HepG2 (cell line): ENCODE results near the gene VKORC1. TPM values are rescaled to one million over a fixed set of nuclear protein-coding genes. Genes with fewer than 3 reads are reported as not detected.

Experiments
- AHR ChIP-seq: IDR thresholded peaks from 2 replicates; pipeline ENCODE4 v1.6.1; 2018; ENCODE audit warnings: missing genetic modification reagents, missing compliant biosample characterization
- EEA1 ChIP-seq: sonication (generic); formaldehyde crosslinking; IDR thresholded peaks from 2 replicates; pipeline ENCODE4 v1.5.1; 2020; ENCODE audit warnings: mild to moderate bottlenecking, missing genetic modification reagents, borderline replicate concordance
- EED ChIP-seq: sonication (generic); formaldehyde crosslinking; IDR thresholded peaks from 2 replicates; pipeline ENCODE4 v1.5.0; 2020; ENCODE audit warnings: mild to moderate bottlenecking, missing genetic modification reagents
- ERF ChIP-seq: IDR thresholded peaks from 2 replicates; pipeline ENCODE4 v1.6.1; 2018; ENCODE audit warnings: missing biosample characterization, missing genetic modification reagents
- FOSL2 ChIP-seq: sonication (generic); formaldehyde crosslinking; IDR thresholded peaks from 2 replicates; pipeline ENCODE4 v1.4.0; 2020; ENCODE audit warnings: missing genetic modification reagents
- HCFC1 ChIP-seq: fragments of 150-350 bp; IDR thresholded peaks from 2 replicates; pipeline ENCODE4 v1.6.1; 2014; ENCODE audit warnings: low read depth, low read length
- HOXD1 ChIP-seq: sonication (generic); formaldehyde crosslinking; IDR thresholded peaks from 2 replicates; pipeline ENCODE4 v1.5.0; 2020; ENCODE audit warnings: missing genetic modification reagents
- MATR3 ChIP-seq: sonication (generic); formaldehyde crosslinking; IDR thresholded peaks from 2 replicates; pipeline ENCODE4 v1.4.0; 2020; ENCODE audit warnings: missing genetic modification reagents
- MTF1 ChIP-seq: sonication (generic); formaldehyde crosslinking; IDR thresholded peaks from 2 replicates; pipeline ENCODE4 v1.5.0; 2020; ENCODE audit warnings: missing genetic modification reagents
- PHF20 ChIP-seq: sonication (generic); formaldehyde crosslinking; IDR thresholded peaks from 2 replicates; pipeline ENCODE4 v1.5.0; 2020; ENCODE audit warnings: mild to moderate bottlenecking, missing genetic modification reagents
- RFX3 ChIP-seq: IDR thresholded peaks from 2 replicates; pipeline ENCODE4 v1.6.1; 2016; ENCODE audit warnings: missing biosample characterization, missing genetic modification reagents
- SMAD3 ChIP-seq: sonication (generic); formaldehyde crosslinking; IDR thresholded peaks from 2 replicates; pipeline ENCODE4 v1.4.0; 2020; ENCODE audit warnings: missing genetic modification reagents
- TCF12 ChIP-seq, 2 experiments: fragments of 450-650 bp in 1 of 2; sonication (generic) in 1 of 2; formaldehyde crosslinking in 1 of 2; IDR thresholded peaks; 2 replicates each; pipeline versions ENCODE4 v1.6.1 to v1.8.0; 2017 to 2022; ENCODE audit warnings: antibody characterized with exemption in 1 of 2, mild to moderate bottlenecking in 1 of 2, missing genetic modification reagents in 1 of 2, moderate library complexity in 1 of 2
- TOPORS ChIP-seq: sonication (generic); formaldehyde crosslinking; IDR thresholded peaks from 2 replicates; pipeline ENCODE4 v1.8.0; 2023; ENCODE audit warnings: mild to moderate bottlenecking, missing genetic modification reagents
- ZBTB21 ChIP-seq: sonication (generic); formaldehyde crosslinking; IDR thresholded peaks from 2 replicates; pipeline ENCODE4 v1.4.0; 2020; ENCODE audit warnings: missing genetic modification reagents
- ZNF431 ChIP-seq: sonication (generic); formaldehyde crosslinking; IDR thresholded peaks from 2 replicates; pipeline ENCODE4 v1.9.0; 2022; ENCODE audit warnings: missing genetic modification reagents, low read depth, mild to moderate bottlenecking, borderline replicate concordance
- ZNF598 ChIP-seq: sonication (generic); formaldehyde crosslinking; IDR thresholded peaks from 2 replicates; pipeline ENCODE4 v1.5.1; 2020; ENCODE audit warnings: mild to moderate bottlenecking, missing genetic modification reagents, borderline replicate concordance
- ZNF713 ChIP-seq: sonication (generic); formaldehyde crosslinking; IDR thresholded peaks from 2 replicates; pipeline ENCODE4 v1.4.0; 2020; ENCODE audit warnings: mild to moderate bottlenecking, missing genetic modification reagents
- ZNF75D ChIP-seq: sonication (generic); formaldehyde crosslinking; IDR thresholded peaks from 2 replicates; pipeline ENCODE4 v1.8.1; 2023; ENCODE audit warnings: missing genetic modification reagents, mild to moderate bottlenecking, borderline replicate concordance
- ZNF83 ChIP-seq: sonication (generic); formaldehyde crosslinking; IDR thresholded peaks from 2 replicates; pipeline ENCODE4 v1.4.0; 2020; ENCODE audit warnings: missing genetic modification reagents, mild to moderate bottlenecking, borderline replicate concordance
- ZSCAN22 ChIP-seq: sonication (generic); formaldehyde crosslinking; IDR thresholded peaks from 2 replicates; pipeline ENCODE4 v1.4.0; 2020; ENCODE audit warnings: mild to moderate bottlenecking, missing genetic modification reagents
- polyA plus RNA-seq, 8 experiments: library from polyadenylated mRNA; depleted of rRNA in 3 of 8; stranded (reverse) in 7 of 8; unstranded in 1 of 8; fragments of >200 nt; fragmentation: Illumina TruSeq in 4 of 8; extraction: Trizol in 4 of 8; gene quantifications; 2 replicates each; pipeline versions ENCODE4 v1.2.1 to v1.2.3, GENCODE V29; 2011 to 2016; ENCODE audit warnings: low read depth in 4 of 8, missing spikeins in 1 of 8, mixed read lengths in 1 of 8; ENCODE audit not compliant: insufficient read depth in 1 of 8
- total RNA-seq, 5 experiments: library from RNA; depleted of rRNA; stranded (reverse); fragments of >200 nt; fragmentation: Illumina TruSeq; extraction: Trizol; gene quantifications; 2 replicates each; pipeline ENCODE4 v1.2.3, GENCODE V29; 2016; ENCODE audit warnings: low read depth in 1 of 5
- TF ChIP-seq, protein P1 (sequence below): sonication (generic); formaldehyde crosslinking; IDR thresholded peaks from 2 replicates; pipeline ENCODE4 v1.8.0; 2022; ENCODE audit warnings: mild to moderate bottlenecking, missing genetic modification reagents
- TF ChIP-seq, protein P2 (sequence below): sonication (generic); formaldehyde crosslinking; IDR thresholded peaks from 2 replicates; pipeline ENCODE4 v1.4.0; 2020; ENCODE audit warnings: missing genetic modification reagents
- TF ChIP-seq, protein P3 (sequence below): sonication (generic); formaldehyde crosslinking; IDR thresholded peaks from 2 replicates; pipeline ENCODE4 v1.5.1; 2020; ENCODE audit warnings: mild to moderate bottlenecking, missing genetic modification reagents, moderate library complexity

Gene VKORC1
- total and polyA plus RNA-seq, 2 of the 13 experiments (the other 11 are each of a cell fraction or from before 2014, with no cell fraction given), result 141 to 615 TPM

DNA sequence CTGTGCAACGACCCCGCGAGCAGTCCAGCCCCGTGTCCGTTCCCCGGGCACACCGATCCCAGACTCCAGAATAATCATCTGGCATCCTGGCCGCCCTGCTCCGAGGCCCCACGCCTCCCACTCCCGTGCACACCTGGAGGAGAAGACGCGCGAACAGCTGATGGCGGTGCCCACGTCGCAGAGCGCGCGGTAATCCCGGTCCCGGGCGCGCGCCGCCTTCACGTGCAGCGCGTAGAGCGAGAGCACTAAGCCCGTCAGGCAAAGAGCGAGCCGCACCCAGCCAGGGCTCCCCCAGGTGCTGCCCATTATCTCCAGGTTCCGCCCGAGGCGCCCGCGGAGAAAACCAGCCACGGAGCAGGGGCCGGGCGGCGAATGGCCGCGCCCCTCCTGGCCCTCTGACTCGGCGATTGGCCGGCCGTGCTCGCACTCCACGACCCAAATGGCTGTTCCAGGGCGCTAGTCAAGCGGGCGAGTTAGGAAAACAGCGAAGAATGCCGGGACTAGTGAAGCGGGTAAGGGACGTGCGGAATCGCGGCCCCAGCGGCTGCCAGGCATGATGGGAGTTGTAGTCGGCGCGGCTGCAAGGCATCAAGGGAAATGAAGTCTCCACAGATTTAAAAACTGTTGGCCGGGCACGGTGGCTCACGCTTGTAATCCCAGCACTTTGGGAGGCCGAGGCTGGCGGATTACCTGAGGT, at the start of gene VKORC1 (continued):
- TF ChIP-seq, protein P1, sequence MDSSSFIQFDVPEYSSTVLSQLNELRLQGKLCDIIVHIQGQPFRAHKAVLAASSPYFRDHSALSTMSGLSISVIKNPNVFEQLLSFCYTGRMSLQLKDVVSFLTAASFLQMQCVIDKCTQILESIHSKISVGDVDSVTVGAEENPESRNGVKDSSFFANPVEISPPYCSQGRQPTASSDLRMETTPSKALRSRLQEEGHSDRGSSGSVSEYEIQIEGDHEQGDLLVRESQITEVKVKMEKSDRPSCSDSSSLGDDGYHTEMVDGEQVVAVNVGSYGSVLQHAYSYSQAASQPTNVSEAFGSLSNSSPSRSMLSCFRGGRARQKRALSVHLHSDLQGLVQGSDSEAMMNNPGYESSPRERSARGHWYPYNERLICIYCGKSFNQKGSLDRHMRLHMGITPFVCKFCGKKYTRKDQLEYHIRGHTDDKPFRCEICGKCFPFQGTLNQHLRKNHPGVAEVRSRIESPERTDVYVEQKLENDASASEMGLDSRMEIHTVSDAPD (CRISPR knock-in tag), result no peak
- TF ChIP-seq ZNF75D (CRISPR knock-in tag) (no peak), EED (CRISPR knock-in tag) (peak; percentile 94), HCFC1 (peak; percentile 92), HOXD1 (CRISPR knock-in tag) (peak; percentile 26; the same call in 1 of the 2 replicates), ZNF83 (no peak), ZSCAN22 (no peak), FOSL2 (CRISPR knock-in tag) (peak; percentile 56; the same call in 1 of the 2 replicates), MATR3 (CRISPR knock-in tag) (no peak), AHR (peak; percentile 97), ZNF431 (CRISPR knock-in tag) (peak; percentile 80), MTF1 (CRISPR knock-in tag) (peak; percentile 87), RFX3 (CRISPR knock-in tag) (no peak), SMAD3 (peak; percentile 88; the same call in 1 of the 2 replicates), TOPORS (CRISPR knock-in tag) (no peak), PHF20 (CRISPR knock-in tag) (no peak; the same call in none of the 2 replicates), ZBTB21 (CRISPR knock-in tag) (no peak), ZNF598 (CRISPR knock-in tag) (peak; percentile 90; the same call in 1 of the 2 replicates), TCF12 (IDR thresholded peaks at IDR 0.05) (no peak), TCF12 (CRISPR knock-in tag; IDR thresholded peaks at IDR 0.05) (peak; percentile 90; the same call in 1 of the 2 replicates), ZNF713 (CRISPR knock-in tag) (no peak), ERF (CRISPR knock-in tag) (peak; percentile 88), EEA1 (peak; percentile 72)
- TF ChIP-seq, protein P2, sequence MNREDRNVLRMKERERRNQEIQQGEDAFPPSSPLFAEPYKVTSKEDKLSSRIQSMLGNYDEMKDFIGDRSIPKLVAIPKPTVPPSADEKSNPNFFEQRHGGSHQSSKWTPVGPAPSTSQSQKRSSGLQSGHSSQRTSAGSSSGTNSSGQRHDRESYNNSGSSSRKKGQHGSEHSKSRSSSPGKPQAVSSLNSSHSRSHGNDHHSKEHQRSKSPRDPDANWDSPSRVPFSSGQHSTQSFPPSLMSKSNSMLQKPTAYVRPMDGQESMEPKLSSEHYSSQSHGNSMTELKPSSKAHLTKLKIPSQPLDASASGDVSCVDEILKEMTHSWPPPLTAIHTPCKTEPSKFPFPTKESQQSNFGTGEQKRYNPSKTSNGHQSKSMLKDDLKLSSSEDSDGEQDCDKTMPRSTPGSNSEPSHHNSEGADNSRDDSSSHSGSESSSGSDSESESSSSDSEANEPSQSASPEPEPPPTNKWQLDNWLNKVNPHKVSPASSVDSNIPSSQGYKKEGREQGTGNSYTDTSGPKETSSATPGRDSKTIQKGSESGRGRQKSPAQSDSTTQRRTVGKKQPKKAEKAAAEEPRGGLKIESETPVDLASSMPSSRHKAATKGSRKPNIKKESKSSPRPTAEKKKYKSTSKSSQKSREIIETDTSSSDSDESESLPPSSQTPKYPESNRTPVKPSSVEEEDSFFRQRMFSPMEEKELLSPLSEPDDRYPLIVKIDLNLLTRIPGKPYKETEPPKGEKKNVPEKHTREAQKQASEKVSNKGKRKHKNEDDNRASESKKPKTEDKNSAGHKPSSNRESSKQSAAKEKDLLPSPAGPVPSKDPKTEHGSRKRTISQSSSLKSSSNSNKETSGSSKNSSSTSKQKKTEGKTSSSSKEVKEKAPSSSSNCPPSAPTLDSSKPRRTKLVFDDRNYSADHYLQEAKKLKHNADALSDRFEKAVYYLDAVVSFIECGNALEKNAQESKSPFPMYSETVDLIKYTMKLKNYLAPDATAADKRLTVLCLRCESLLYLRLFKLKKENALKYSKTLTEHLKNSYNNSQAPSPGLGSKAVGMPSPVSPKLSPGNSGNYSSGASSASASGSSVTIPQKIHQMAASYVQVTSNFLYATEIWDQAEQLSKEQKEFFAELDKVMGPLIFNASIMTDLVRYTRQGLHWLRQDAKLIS, result 0 out of 2 replicates have a peak, but pooled peaks have one; percentile 42
- TF ChIP-seq, protein P3, sequence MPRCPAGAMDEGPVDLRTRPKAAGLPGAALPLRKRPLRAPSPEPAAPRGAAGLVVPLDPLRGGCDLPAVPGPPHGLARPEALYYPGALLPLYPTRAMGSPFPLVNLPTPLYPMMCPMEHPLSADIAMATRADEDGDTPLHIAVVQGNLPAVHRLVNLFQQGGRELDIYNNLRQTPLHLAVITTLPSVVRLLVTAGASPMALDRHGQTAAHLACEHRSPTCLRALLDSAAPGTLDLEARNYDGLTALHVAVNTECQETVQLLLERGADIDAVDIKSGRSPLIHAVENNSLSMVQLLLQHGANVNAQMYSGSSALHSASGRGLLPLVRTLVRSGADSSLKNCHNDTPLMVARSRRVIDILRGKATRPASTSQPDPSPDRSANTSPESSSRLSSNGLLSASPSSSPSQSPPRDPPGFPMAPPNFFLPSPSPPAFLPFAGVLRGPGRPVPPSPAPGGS (CRISPR knock-in tag), result peak; percentile 21; the same call in 1 of the 2 replicates
